HepG2 (cell line): Measurements from ENCODE around the gene TTBK1. TPM values are rescaled to one million over a fixed set of nuclear protein-coding genes. Genes with fewer than 3 reads are reported as not detected.

Source experiments
- ASH2L ChIP-seq: fragments of 300-600, 200-600 bp; sonication (generic); IDR thresholded peaks from 2 replicates; pipeline ENCODE4 v1.7.0; 2017; ENCODE audit warnings: low read depth, mild to moderate bottlenecking, moderate library complexity, mixed read lengths, low read length; ENCODE audit not compliant: insufficient read length
- GTF3A ChIP-seq: sonication (generic); formaldehyde crosslinking; conservative IDR thresholded peaks from 2 replicates; pipeline ENCODE4 v1.4.0; 2020; ENCODE audit warnings: mild to moderate bottlenecking, missing genetic modification reagents
- POLR2AphosphoS5 ChIP-seq: IDR thresholded peaks from 2 replicates; pipeline ENCODE4 v1.6.1; 2012; ENCODE audit warnings: low read depth, low read length
- TAF15 ChIP-seq: fragments of 200-400 bp; formaldehyde crosslinking; IDR thresholded peaks from one replicate; pipeline ENCODE4 v1.6.1; 2018; ENCODE audit warnings: mild to moderate bottlenecking, low read depth, low read length; ENCODE audit not compliant: poor library complexity, severe bottlenecking
- YY1 ChIP-seq: IDR thresholded peaks from 2 replicates; pipeline ENCODE4 v1.6.1; 2011; ENCODE audit warnings: low read length, low read depth, moderate library complexity, mild to moderate bottlenecking; ENCODE audit not compliant: insufficient read depth, insufficient replicate concordance
- ZNF644 ChIP-seq: IDR thresholded peaks from 2 replicates; pipeline ENCODE4 v1.6.1; 2016; ENCODE audit warnings: low read depth
- ZNF678 ChIP-seq: sonication (generic); formaldehyde crosslinking; IDR thresholded peaks from 2 replicates; pipeline ENCODE4 v1.4.0; 2020; ENCODE audit warnings: mild to moderate bottlenecking, missing genetic modification reagents
- ZNF782 ChIP-seq: sonication (generic); formaldehyde crosslinking; IDR thresholded peaks from 2 replicates; pipeline ENCODE4 v1.4.0; 2020; ENCODE audit warnings: missing genetic modification reagents, mild to moderate bottlenecking, borderline replicate concordance
- polyA plus RNA-seq, 8 experiments: library from polyadenylated mRNA; depleted of rRNA in 3 of 8; stranded (reverse) in 7 of 8; unstranded in 1 of 8; fragments of >200 nt; fragmentation: Illumina TruSeq in 4 of 8; extraction: Trizol in 4 of 8; gene quantifications; 2 replicates each; pipeline versions ENCODE4 v1.2.1 to v1.2.3, GENCODE V29; 2011 to 2016; ENCODE audit warnings: low read depth in 4 of 8, missing spikeins in 1 of 8, mixed read lengths in 1 of 8; ENCODE audit not compliant: insufficient read depth in 1 of 8
- total RNA-seq, 5 experiments: library from RNA; depleted of rRNA; stranded (reverse); fragments of >200 nt; fragmentation: Illumina TruSeq; extraction: Trizol; gene quantifications; 2 replicates each; pipeline ENCODE4 v1.2.3, GENCODE V29; 2016; ENCODE audit warnings: low read depth in 1 of 5
- TF ChIP-seq, protein P1 (sequence below): IDR thresholded peaks from 2 replicates; pipeline ENCODE4 v1.6.1; 2016
- TF ChIP-seq, protein P2 (sequence below): sonication (generic); formaldehyde crosslinking; IDR thresholded peaks from 2 replicates; pipeline ENCODE4 v1.5.1; 2020; ENCODE audit warnings: mild to moderate bottlenecking, missing genetic modification reagents, borderline replicate concordance
- TF ChIP-seq, protein P3 (sequence below): sonication (generic); formaldehyde crosslinking; IDR thresholded peaks from 2 replicates; pipeline ENCODE4 v1.5.1; 2020; ENCODE audit warnings: mild to moderate bottlenecking, missing genetic modification reagents, moderate library complexity
- TF ChIP-seq, protein P4 (sequence below): sonication (generic); formaldehyde crosslinking; IDR thresholded peaks from 2 replicates; pipeline ENCODE4 v1.5.0; 2020; ENCODE audit warnings: missing genetic modification reagents
- TF ChIP-seq, protein P5 (sequence below): sonication (generic); formaldehyde crosslinking; IDR thresholded peaks from 2 replicates; pipeline ENCODE4 v1.4.0; 2020; ENCODE audit warnings: missing genetic modification reagents
- TF ChIP-seq, protein P6 (sequence below): sonication (generic); formaldehyde crosslinking; IDR thresholded peaks from 2 replicates; pipeline ENCODE4 v1.4.0; 2020; ENCODE audit warnings: missing genetic modification reagents

Gene TTBK1
- total and polyA plus RNA-seq, 2 of the 13 experiments (the other 11 are each of a cell fraction or from before 2014, with no cell fraction given): 0.24 to 0.33 TPM

DNA sequence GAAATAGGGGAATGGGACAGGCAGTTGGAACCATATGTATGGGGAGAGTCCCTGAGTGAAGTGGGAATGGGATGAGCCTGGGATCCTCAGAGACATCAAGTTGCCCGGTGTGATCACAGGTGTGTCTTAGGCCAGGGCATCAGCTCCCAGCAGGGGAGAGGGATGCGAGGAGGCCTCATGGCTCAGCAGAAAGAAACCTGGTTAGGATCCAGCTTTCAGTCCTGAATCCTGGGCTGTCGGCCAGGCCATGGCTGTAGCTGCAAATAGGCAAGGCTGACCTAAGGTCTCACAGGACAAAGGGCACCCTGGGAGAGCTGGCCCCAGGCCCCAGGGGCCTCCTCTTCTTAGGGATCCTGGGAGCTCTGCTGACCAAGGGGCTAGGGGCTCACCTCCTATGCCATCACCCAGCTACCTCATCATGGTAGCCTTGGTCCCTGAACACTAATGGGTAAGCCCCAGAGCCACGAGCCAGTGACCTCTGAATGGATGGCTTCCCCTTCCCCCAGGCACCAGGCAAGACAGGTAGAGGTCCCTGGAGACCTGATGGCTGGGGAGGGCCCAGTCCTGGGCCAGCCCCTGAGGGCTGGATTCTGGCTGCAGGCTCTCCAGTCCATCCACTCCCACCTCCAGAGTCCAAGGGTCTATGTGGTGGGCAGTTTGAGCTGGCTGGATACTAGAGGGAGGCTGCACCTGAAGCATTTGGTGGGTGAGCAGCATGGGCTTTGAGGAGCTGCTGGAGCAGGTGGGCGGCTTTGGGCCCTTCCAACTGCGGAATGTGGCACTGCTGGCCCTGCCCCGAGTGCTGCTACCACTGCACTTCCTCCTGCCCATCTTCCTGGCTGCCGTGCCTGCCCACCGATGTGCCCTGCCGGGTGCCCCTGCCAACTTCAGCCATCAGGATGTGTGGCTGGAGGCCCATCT, 54.6 kb downstream of the TTBK1 start, which contains the start of gene SLC22A7 (continued):
- TF ChIP-seq, protein P1, sequence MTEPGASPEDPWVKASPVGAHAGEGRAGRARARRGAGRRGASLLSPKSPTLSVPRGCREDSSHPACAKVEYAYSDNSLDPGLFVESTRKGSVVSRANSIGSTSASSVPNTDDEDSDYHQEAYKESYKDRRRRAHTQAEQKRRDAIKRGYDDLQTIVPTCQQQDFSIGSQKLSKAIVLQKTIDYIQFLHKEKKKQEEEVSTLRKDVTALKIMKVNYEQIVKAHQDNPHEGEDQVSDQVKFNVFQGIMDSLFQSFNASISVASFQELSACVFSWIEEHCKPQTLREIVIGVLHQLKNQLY: no peak
- TF ChIP-seq TAF15: no peak
- no peak; the same call in 1 of the 2 replicates for TF ChIP-seq ZNF644 (CRISPR knock-in tag)
- TF ChIP-seq ZNF678: 0 out of 2 replicates have a peak, but pooled peaks have one; percentile 33
- TF ChIP-seq ZNF782 (CRISPR knock-in tag): 0 out of 2 replicates have a peak, but pooled peaks have one; percentile 87
- TF ChIP-seq, protein P2, sequence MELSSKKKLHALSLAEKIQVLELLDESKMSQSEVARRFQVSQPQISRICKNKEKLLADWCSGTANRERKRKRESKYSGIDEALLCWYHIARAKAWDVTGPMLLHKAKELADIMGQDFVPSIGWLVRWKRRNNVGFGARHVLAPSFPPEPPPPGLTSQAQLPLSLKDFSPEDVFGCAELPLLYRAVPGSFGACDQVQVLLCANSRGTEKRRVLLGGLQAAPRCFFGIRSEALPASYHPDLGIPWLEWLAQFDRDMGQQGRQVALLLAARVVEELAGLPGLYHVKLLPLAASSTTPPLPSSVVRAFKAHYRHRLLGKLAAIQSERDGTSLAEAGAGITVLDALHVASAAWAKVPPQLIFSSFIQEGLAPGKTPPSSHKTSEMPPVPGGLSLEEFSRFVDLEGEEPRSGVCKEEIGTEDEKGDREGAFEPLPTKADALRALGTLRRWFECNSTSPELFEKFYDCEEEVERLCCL (CRISPR knock-in tag): no peak
- TF ChIP-seq POLR2AphosphoS5: peak; percentile 73
- TF ChIP-seq, protein P3, sequence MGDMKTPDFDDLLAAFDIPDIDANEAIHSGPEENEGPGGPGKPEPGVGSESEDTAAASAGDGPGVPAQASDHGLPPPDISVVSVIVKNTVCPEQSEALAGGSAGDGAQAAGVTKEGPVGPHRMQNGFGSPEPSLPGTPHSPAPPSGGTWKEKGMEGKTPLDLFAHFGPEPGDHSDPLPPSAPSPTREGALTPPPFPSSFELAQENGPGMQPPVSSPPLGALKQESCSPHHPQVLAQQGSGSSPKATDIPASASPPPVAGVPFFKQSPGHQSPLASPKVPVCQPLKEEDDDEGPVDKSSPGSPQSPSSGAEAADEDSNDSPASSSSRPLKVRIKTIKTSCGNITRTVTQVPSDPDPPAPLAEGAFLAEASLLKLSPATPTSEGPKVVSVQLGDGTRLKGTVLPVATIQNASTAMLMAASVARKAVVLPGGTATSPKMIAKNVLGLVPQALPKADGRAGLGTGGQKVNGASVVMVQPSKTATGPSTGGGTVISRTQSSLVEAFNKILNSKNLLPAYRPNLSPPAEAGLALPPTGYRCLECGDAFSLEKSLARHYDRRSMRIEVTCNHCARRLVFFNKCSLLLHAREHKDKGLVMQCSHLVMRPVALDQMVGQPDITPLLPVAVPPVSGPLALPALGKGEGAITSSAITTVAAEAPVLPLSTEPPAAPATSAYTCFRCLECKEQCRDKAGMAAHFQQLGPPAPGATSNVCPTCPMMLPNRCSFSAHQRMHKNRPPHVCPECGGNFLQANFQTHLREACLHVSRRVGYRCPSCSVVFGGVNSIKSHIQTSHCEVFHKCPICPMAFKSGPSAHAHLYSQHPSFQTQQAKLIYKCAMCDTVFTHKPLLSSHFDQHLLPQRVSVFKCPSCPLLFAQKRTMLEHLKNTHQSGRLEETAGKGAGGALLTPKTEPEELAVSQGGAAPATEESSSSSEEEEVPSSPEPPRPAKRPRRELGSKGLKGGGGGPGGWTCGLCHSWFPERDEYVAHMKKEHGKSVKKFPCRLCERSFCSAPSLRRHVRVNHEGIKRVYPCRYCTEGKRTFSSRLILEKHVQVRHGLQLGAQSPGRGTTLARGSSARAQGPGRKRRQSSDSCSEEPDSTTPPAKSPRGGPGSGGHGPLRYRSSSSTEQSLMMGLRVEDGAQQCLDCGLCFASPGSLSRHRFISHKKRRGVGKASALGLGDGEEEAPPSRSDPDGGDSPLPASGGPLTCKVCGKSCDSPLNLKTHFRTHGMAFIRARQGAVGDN (CRISPR knock-in tag): peak; percentile 92
- 0 out of 2 replicates have a peak, but pooled peaks have one; percentile 55 for TF ChIP-seq GTF3A (CRISPR knock-in tag)
- TF ChIP-seq, protein P4, sequence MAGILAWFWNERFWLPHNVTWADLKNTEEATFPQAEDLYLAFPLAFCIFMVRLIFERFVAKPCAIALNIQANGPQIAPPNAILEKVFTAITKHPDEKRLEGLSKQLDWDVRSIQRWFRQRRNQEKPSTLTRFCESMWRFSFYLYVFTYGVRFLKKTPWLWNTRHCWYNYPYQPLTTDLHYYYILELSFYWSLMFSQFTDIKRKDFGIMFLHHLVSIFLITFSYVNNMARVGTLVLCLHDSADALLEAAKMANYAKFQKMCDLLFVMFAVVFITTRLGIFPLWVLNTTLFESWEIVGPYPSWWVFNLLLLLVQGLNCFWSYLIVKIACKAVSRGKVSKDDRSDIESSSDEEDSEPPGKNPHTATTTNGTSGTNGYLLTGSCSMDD (CRISPR knock-in tag): no peak
- TF ChIP-seq, protein P5, sequence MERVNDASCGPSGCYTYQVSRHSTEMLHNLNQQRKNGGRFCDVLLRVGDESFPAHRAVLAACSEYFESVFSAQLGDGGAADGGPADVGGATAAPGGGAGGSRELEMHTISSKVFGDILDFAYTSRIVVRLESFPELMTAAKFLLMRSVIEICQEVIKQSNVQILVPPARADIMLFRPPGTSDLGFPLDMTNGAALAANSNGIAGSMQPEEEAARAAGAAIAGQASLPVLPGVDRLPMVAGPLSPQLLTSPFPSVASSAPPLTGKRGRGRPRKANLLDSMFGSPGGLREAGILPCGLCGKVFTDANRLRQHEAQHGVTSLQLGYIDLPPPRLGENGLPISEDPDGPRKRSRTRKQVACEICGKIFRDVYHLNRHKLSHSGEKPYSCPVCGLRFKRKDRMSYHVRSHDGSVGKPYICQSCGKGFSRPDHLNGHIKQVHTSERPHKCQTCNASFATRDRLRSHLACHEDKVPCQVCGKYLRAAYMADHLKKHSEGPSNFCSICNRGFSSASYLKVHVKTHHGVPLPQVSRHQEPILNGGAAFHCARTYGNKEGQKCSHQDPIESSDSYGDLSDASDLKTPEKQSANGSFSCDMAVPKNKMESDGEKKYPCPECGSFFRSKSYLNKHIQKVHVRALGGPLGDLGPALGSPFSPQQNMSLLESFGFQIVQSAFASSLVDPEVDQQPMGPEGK: peak; percentile 66
- TF ChIP-seq YY1: peak; percentile 33
- TF ChIP-seq, protein P6, sequence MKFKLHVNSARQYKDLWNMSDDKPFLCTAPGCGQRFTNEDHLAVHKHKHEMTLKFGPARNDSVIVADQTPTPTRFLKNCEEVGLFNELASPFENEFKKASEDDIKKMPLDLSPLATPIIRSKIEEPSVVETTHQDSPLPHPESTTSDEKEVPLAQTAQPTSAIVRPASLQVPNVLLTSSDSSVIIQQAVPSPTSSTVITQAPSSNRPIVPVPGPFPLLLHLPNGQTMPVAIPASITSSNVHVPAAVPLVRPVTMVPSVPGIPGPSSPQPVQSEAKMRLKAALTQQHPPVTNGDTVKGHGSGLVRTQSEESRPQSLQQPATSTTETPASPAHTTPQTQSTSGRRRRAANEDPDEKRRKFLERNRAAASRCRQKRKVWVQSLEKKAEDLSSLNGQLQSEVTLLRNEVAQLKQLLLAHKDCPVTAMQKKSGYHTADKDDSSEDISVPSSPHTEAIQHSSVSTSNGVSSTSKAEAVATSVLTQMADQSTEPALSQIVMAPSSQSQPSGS (CRISPR knock-in tag): peak; percentile 74
- TF ChIP-seq ASH2L: no peak
